IPS-18c (cell line): ENCODE results near the gene ABCA13.
"Not testable (repeated sequence)": the region's sequence is repeated elsewhere in the genome, so short reads cannot be mapped to it uniquely, and the experiment has no call there.

ENCODE experiments used
- H3K4me3 ChIP-seq: 2 replicates; pipeline ENCODE4 v1.7.0; 2013; ENCODE audit warnings: low read depth, mild to moderate bottlenecking, low read length, moderate library complexity; ENCODE audit not compliant: insufficient read depth
- H3K9me3 ChIP-seq: one replicate; pipeline ENCODE4 v1.6.1; 2013; ENCODE audit warnings: mild to moderate bottlenecking, low read length, moderate library complexity; ENCODE audit not compliant: control insufficient read depth, insufficient read depth

The ABCA13 gene

GRCh38 chr7:48171202-48171601 lies at the start of gene ABCA13:
Gene ABCA13 (plus strand): TSS chr7:48171458. CDS start chr7:48171484, 26 bp downstream.
- Histone ChIP-seq H3K4me3 (no peak within 1 kb of the TSS), H3K9me3 (no peaks in the 10 kb centered on the region)

- H3K9me3 ChIP-seq, result peaks cover 2% of the 10 kb centered on the region
- no peak overlapping the region for H3K4me3 ChIP-seq
These were observed 45.2 kb upstream of the ABCA13 start for GRCh38 chr7:48126037-48126436.

DNA sequence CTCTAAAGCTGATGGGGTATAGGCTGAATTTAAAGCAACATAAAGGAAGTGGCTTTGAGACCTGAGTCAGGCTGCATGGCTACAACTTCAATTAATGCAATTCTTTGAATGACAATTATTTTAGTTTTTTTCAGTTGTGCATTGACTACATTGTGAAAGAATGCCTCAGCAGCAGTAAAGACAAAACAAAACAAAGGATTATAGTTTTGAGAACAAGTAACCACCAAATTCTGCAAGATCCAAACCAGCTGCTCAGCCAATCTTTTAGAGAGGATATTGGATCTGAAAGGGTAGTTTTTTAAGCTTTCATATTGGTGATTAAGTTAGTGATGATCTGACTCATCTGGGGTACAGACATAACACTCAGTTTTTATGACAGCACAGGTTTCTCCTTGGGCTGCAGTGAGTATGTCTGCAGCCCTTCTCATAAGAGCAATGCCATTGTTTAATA lies 40.6 kb upstream of the ABCA13 start:
- no peak overlapping the region for H3K4me3 ChIP-seq
- H3K9me3 ChIP-seq, result no peaks in the 10 kb centered on the region

- Histone ChIP-seq H3K9me3 (no peaks in the 10 kb centered on the region), H3K4me3 (no peak overlapping the region)
These were observed 38.5 kb upstream of the ABCA13 start for GRCh38 chr7:48132792-48133191.

DNA sequence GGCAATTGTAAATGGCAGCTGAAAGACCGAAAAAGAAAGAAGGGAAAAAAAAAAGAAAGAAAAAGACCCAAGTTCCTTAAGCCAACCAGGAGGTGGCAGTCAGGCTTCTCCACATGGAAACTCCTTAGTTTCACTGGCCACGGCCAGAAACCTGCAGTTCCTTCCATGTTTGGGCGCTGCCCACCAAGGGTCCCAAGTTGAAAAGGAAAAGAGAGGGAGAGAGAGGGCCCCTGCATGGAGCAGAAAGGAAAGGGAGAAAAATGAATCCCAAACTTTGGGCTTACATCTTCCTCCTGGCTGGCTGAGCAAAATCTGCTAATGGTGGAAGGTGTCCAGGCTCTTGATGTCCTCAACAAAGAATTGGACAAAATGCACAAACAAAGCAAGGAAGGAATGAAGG lies 31.8 kb upstream of the ABCA13 start:
- Histone ChIP-seq H3K4me3 (no peak overlapping the region), H3K9me3 (peaks cover 2% of the 10 kb centered on the region)

DNA sequence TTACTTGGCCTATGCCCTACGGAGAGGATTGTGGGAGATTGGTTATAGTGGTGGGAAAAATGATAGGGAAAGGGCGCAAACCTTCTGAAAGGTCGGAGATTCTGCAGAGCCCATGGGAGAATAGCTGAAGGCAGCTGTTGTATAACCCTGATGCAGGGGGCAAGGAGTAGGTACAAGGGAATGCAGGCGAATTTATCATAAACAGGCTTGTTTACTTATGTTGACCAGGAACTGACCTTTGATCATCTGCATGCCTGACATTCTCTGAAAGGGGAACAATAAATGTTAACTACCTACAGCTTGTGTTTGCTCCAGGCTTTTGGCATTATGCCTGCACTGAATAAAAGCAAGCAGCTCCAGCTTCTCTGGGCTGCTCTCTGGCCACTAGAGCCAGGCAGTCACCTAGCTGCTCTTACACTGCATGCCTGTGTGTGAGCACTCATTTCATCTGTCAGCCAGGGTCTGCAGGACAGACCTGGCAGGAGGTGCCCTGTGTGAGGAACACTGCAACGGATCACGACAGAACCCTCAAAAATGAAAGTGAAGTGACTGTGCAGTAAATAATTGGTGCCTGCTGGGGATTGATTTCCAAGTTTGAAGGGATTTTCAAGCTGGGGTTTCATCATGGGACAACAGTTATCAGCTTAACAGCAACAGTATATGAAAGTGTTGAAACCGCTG lies 31.1 kb upstream of the ABCA13 start:
- no peak overlapping the region for H3K4me3 ChIP-seq
- peaks cover 2% of the 10 kb centered on the region for H3K9me3 ChIP-seq

- Histone ChIP-seq H3K9me3 (peaks cover 2% of the 10 kb centered on the region), H3K4me3 (no peak overlapping the region)
These were observed 29.7 kb upstream of the ABCA13 start for GRCh38 chr7:48141521-48141920.

DNA sequence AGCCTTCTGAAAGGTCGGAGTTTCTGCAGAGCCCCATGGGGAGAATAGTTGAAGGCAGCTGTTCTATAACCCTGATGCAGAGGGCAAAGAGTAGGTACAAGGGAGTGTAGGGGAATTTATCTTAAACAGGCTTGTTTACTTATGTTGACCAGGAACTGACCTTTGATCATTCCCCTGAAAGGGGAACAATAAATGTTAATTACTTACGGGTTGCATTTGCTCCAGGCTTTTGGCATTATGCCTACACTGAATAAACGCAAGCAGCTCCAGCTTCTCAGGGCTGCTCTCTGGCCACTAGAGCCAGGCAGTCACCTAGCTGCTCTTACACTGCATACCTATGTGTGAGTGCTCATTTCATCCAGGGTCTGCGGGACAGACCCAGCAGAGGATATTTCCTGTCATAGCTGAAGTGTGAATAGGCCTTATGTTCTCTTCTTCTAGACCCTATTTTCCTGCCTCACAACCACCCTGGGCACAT lies 26.9 kb upstream of the ABCA13 start:
- Histone ChIP-seq H3K9me3 (peaks cover 2% of the 10 kb centered on the region), H3K4me3 (no peak overlapping the region)

GRCh38 chr7:48147078-48147591 lies 24.1 kb upstream of the ABCA13 start:
- Histone ChIP-seq H3K9me3 (peaks cover 2% of the 10 kb centered on the region), H3K4me3 (no peak overlapping the region)

- H3K4me3 ChIP-seq, H3K9me3 ChIP-seq: not testable (repeated sequence)
These were observed 23.6 kb upstream of the ABCA13 start for GRCh38 chr7:48147690-48148089.

DNA sequence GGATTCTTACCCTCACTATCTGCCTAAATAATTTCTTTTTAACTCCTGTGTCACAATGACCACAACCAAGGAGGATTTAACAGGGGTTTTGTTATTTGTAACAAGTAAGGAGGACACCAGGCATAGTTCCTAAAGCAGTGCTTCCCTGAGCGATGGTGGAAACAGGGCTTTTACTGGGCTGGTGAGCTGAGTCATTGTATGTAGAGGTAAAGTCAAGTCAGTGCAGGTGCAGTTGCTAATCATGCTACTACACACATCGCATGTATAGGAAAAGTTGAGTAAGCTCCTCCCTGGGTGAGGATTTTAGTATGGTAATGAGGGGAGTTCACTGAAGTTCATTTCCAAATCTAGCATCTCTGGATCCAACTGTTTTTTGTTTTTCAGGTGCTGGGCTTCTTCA lies 22.9 kb upstream of the ABCA13 start:
- Histone ChIP-seq H3K9me3 (peaks cover 2% of the 10 kb centered on the region), H3K4me3 (no peak overlapping the region)

GRCh38 chr7:48149058-48149457 lies 22.2 kb upstream of the ABCA13 start:
- no peak overlapping the region for H3K4me3 ChIP-seq

DNA sequence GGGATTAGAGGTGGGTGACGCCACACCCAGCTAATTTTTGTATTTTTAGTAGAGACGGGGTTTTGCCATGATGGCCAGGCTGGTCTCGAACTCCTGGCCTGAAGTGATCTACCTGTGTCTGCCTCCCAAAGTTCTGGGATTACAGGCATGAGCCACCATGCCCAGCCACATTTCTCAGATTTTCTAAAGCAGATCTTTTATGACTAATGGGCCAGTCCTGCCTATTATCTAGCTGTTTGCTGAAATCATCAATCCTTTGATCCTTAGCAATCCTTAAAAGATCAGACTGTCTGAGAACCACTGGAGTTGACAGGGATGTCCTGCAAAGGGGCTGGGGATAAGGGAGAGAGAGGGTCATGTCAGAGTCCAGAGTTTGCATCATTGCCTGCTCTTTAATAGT lies 21.2 kb upstream of the ABCA13 start:
- no peak overlapping the region for H3K4me3 ChIP-seq

More at GRCh38 chr7:48149058-48149457, 22.2 kb upstream of the ABCA13 start:
- peaks cover under 1% of the 10 kb centered on the region for H3K9me3 ChIP-seq

DNA sequence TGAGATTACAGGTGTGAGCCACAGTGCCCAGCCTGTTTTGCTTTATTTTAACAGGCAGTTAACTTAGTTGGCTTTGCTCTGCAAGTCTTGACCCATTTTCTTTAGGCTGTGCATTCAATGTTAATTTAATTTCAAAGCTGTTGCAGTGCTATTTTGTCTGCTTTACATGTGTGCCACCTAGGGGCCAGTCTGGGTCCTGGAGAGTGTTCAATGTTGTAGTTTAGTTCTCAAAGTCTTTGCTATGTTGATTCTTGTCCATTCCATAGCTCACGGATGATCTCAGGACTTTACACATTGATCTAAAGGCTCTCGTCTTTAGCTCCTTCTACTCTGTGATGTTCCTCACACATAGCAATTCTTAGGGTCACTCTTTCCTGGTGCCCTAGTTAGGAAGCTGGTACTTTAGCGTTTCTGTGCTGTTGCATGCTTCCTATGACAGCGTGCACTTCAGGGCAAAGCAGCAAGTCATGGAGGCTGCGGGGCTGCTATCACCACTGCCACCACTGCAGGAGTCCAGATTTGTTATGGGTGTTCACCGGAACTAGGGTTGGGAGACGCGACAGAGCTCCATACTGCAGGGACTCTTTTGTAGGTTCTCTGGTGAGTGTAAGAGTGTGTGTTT lies 16.4 kb upstream of the ABCA13 start:
- Histone ChIP-seq H3K9me3 (no peaks in the 10 kb centered on the region), H3K4me3 (no peak overlapping the region)

More for the DNA sequence above, 21.2 kb upstream of the ABCA13 start:
- no peaks in the 10 kb centered on the region for H3K9me3 ChIP-seq

- Histone ChIP-seq H3K4me3 (no peak overlapping the region), H3K9me3 (peaks cover 2% of the 10 kb centered on the region)
These were observed 12.9 kb upstream of the ABCA13 start for GRCh38 chr7:48158404-48158803.

DNA sequence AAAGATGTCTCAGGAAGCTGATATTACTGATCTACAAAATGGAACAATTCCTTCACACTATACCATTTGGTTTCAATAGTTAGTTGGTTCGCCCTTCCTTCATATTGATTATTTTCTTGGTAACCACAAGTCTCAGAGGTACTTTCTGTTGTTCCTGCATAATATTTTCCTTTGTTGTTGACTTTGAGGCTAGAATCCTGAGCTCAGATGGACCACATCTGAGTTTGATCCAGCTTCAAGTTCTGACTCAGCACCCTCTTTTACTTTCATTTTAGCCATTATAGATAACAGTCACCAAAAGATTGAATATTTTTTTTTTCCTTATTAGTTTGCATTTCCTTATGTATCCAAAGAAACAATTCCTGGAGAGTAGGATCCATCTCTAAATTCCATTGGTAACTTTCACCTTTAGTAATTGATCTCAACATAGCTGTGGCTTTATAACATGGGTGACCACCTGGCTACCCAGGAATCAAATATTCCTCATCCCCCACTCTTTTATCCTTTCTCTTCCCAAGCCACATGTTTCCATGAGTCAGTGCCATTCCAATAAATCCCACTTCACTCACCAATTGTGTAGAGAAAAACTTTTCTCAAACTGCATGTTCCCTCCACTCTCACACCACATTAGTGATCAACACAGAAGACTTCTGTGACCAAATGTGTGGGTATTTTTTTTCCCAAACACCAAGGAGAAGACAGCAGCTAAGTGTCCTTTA lies 9.7 kb upstream of the ABCA13 start:
- Histone ChIP-seq H3K9me3 (peaks cover 2% of the 10 kb centered on the region), H3K4me3 (no peak overlapping the region)

- Histone ChIP-seq H3K9me3 (peaks cover 2% of the 10 kb centered on the region), H3K4me3 (no peak overlapping the region)
These were observed 6.1 kb upstream of the ABCA13 start for GRCh38 chr7:48165157-48165556.

DNA sequence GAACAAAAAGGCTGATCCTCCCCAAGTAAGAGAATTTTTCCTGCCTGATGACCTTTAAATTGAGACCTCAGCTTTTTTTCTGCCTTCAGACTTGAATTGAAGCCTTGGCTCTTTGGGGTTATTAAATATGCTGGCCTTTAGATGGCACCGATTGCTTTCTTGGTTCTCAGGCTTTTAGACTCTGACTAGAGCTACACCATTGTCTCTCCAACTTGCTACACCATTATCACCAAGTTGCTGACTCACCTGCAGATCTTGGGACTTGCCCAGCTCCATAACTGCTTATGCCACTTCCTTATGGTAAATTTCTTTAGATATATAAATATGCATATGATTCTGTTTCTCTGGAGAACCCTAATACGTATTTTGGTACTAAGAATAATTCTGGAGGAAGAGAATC lies 3.1 kb upstream of the ABCA13 start:
- Histone ChIP-seq H3K9me3 (peaks cover under 1% of the 10 kb centered on the region), H3K4me3 (no peak overlapping the region)
